Measurements from ENCODE around the gene AP1AR.

AP1AR gene

GRCh38 chr4:112318239-112319142, 86.9 kb downstream of the AP1AR start:
- no peak for DNase-seq

Data from NCI-H1694 treated with DMSO at 0.1 percent for 48 hours (cell line).